SIG-M5 treated with dmso at 0.1 percent for 504 hours (cell line): ENCODE data around the gene PRR22.

Experiments
- DNase-seq: peaks from one replicate; lab custom pipeline; 2025; ENCODE audit not compliant: unreplicated experiment; lab: John Stamatoyannopoulos, UW

PRR22 gene

DNA sequence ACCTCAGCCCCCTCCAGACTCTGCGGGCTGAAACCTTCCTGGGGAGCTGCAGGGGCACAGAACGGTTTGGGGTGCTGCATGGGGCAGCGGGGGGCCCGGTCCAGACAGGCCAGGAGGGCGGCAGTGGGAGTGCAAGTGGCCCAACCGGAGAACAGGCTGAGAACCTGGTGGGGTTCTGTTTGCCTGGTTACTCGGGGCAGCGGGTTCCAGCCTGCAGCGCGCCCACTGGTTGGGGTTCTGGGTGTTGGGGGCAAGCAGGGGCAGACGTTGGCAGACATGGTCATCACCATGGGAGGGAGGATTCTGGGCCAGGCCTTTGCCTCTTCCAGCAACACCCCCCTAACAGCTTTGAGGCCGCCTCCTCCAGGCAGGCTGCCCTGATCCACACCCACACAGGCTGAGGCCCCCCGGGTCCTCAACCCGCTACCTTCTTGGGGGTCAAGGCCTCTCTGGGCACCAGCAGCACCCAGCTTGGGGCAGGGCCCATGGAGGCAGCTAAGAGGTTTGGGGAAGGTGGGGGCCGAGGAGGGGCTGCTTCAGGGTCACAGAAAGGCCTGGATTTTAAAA lies at the start of gene PRR22:
Gene PRR22 (minus strand): TSS at position 166 of the 567 bp plus-strand sequence. CDS start 86 bp downstream, at position 80.
- DNase-seq, result no peak

- DNase-seq, result no peak
These were observed 48.1 kb upstream of the PRR22 start for GRCh38 chr19:5832527-5833216.

DNA sequence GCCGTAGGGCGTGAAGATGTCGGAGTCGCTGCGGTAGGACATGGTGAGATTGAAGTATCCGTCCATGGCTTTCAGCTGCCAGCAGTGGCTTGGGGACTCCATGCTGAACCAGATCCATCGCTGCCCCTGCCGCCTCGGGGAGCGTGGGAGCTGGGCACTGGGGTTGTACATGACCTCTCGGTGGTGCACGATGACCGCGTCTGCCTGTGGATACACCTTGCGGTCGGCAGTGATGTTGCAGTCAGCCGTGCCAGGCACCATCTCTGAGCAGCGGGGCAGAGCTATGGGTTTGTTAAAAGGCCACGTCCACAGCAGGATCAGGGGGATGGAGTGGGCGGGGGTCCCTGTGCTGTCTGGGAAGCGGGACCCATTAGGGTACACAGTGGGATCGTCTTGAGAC lies 47.5 kb upstream of the PRR22 start:
- no peak for DNase-seq

GRCh38 chr19:5831159-5831558 lies 46.6 kb upstream of the PRR22 start:
- DNase-seq, result no peak

- DNase-seq, result no peak
These were observed 45.2 kb upstream of the PRR22 start for GRCh38 chr19:5829567-5830310.

DNA sequence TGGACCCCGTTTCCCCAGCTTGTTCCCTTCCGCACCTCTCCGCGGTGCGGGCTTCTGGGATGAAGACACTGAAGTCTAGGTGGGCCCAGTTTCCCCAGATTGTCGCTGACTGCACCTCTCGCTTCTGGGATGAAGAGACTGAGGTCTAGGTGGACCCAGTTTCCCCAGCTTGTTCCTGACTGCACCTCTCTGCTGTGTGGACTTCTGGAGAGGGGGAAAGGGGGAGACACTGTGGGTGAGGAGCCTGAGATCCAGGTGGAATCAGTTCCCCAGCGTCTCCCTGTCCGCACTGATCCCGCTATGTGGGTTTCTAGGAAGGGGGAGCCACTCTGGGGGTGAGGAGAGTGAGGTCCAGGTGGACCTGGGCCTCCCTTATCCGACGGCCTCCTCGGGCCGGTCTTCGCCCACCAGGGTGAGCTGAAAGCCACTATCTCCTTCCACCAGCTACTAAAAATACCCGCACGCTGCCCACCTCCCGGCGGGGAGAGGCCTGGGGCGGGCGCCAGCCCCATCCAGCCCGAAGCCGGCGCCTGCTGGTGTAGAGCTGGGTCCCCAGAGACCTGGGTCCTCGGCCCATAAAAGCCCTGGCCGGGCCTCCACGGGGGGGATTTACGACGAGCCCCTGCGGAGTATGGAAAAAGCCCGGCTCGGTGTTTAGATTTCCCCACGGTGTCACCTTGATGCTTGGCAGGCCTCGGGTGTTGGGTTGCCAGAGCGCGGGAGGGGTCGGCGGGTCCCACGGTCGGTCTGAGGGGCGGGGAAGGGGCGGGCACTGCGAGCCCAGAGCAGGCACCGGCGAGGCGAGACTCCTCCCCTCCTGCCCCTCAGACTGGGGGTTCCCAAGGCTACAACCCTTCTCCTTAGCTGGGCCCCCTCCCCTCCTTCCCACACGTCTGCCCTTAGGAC lies 44.4 kb upstream of the PRR22 start:
- no peak for DNase-seq

DNA sequence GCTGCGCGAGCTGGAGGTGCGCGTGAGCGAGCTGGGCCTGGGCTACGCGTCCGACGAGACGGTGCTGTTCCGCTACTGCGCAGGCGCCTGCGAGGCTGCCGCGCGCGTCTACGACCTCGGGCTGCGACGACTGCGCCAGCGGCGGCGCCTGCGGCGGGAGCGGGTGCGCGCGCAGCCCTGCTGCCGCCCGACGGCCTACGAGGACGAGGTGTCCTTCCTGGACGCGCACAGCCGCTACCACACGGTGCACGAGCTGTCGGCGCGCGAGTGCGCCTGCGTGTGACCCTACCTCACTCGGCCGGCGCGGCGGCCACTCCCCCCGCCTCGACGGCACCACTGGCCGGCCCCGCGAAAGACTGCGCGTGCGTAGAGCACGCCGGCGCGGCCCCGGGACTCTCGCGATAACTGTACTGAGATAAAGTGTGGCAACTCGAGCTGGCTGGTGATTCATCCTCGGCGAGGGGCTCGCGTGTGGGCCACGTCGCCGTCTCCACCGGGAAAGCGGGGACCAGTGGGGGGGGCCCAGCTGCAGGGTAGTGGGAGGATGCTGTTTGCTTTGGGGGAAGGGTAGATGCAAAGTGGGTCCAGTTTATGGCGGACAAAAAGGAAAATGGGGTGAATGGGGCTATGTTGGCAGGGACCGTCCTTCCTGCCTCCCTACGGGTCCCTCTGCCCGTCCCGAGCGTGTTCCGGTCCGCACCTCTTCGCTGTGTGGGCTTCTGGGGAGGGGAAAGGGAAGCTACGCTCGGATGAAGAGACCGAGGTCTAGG lies 43.5 kb upstream of the PRR22 start:
- DNase-seq, result peak; percentile 90

GRCh38 chr19:5827342-5827890 lies 42.9 kb upstream of the PRR22 start:
- no peak for DNase-seq

- peak; percentile 27 for DNase-seq
These were observed 42.2 kb upstream of the PRR22 start for GRCh38 chr19:5826531-5827341.

DNA sequence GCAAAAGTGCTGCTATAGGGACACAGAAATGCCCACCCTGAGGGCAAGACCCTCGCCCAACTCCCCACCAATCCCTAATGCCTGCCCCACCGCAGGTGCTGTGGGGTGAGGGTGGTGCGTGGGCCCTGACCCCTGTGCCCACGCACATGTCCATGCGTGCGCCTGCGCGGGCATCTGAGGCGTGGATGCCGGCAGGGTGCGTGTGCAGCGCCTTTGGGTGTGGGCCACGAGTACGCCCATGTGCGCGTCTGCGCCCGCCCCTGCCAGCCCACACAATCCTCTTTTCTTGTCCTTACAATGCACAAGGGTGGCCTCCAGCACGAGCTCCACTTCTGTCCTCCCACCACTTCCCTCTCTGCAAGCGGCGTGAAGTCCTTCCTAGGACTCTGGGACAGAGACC lies 40.6 kb upstream of the PRR22 start:
- DNase-seq, result no peak

DNA sequence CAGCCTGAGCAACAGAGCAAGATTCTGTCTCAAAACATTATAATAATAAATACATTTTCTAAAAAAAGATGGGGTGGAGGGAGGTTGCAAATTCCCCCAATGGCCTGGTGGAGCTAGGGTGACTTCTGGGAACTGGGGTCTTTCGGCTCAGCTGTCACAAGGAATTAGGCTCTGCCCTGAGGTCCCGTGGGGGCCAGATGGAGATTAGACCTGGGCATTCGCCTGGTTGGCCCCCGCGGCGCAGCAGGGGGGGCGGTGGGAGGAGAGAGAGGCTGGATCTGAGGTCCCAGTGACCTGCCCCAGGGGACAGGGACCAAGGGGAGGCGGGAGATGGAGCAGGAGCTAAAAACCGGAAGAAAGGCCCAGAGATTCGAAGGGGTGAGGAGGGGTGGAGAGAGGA lies 40.2 kb upstream of the PRR22 start:
- no peak for DNase-seq

DNA sequence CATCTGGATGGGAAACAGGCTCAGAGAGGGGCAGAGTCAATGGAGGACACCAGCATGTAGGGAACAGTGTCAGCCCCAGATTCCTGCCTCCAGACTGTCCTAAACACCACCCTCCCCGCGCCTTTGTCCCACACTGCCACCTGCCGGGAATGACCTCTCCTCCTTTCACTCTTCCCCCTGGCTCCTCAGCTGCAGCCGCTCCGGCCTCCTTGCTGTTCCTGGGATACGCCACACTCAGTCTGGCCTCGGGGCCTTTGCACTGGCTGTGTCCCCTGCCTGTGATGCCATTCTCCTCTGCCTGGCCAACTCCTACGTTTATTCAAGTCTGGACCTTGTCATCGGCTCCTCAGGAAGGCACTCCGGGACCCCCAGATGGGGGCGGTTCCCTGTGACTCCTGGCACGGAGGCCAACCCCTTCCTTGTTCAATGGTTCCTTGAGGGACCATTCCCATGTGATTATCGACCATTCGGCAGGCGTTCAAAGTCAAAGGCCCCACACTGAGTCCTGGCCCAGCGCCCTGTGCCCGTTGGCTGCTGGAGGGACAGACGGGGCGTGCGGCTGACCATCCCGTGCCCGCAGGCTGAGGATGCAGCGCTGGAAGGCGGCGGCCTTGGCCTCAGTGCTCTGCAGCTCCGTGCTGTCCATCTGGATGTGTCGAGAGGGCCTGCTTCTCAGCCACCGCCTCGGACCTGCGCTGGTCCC lies 39.2 kb upstream of the PRR22 start:
- DNase-seq, result no peak

GRCh38 chr19:5822181-5822844 lies 37.8 kb upstream of the PRR22 start:
- no peak for DNase-seq

- DNase-seq, result no peak
These were observed 37.1 kb upstream of the PRR22 start for GRCh38 chr19:5821521-5822180.

DNA sequence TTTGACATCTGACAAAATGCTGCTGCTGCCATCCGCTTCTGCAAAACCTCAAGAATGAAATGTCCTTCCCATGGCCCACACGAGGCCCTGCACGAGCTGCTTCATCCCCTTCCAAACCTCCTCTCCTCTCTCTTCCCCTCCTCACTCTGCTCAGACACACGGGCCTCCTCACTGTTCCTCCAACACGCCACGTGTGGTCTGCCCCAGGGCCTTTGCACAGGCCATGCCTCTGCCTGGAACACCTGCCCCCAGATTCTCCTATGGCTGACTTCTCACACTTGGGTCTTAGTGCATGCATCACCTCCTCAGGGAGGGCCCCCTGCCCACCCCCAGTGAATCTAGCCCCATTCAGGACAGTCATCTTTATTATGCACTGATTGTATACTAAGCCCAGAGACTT lies 36.2 kb upstream of the PRR22 start:
- no peak for DNase-seq

DNA sequence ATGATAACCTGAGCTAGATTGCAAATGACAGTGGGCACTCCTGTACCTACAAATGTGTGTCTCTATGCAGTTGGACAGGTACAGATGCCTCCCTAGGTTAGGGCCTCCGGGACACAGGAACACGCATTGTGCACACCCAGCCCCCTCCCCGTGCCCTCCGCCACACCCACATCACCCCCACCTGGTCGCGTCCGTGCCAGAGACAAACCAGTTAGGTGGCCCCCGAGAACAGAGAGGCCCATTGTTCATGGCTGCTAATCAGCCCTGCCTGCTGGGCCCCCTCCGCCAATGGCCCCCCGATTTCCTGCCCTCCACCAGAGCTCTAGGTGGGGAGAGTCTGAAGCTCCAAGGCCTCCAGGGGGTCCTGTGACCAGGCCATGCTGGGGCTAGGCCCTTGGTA lies 34.0 kb upstream of the PRR22 start:
- no peak for DNase-seq

GRCh38 chr19:5817218-5817617 lies 32.7 kb upstream of the PRR22 start:
- no peak for DNase-seq

DNA sequence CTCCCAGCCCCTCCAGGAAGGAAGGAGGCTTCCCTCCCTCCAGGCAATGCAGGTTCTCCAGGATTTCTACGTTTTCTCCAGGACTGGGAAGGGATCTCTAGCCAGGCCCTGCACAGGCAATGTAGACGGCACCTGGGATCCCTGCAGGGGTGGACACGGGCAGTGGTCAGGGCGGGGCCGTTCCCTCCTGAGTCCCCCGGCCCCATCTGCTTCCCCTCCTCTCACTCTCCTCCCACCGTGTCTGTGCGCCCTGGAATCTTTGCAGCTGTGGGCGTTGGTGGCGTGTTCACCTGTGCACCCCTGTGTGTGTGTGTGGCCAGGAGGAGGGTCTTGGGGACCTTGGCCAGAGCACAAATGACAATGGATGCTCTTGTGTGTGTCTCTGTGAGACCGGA lies 30.3 kb upstream of the PRR22 start:
- no peak for DNase-seq
